Stimulated activated CD4-positive, alpha-beta T cell treated with anti-CD3 and anti-CD28 coated beads, TNF-alpha, amount 100 ng/mL, for 48 hours (primary cell): ENCODE data around the gene AP1B1.
A peak's percentile ranks its signal among the peaks of the same experiment; 100 is the strongest.
"Not testable (repeated sequence)": the region's sequence is repeated elsewhere in the genome, so short reads cannot be mapped to it uniquely, and the experiment has no call there.

Experiments used
- DNase-seq, 3 donors: peaks; one replicate each; pipeline ENCODE4 v3.0.0-alpha.2; 2020; ENCODE audit warnings: low read depth in 3 of 3

AP1B1 gene

DNA sequence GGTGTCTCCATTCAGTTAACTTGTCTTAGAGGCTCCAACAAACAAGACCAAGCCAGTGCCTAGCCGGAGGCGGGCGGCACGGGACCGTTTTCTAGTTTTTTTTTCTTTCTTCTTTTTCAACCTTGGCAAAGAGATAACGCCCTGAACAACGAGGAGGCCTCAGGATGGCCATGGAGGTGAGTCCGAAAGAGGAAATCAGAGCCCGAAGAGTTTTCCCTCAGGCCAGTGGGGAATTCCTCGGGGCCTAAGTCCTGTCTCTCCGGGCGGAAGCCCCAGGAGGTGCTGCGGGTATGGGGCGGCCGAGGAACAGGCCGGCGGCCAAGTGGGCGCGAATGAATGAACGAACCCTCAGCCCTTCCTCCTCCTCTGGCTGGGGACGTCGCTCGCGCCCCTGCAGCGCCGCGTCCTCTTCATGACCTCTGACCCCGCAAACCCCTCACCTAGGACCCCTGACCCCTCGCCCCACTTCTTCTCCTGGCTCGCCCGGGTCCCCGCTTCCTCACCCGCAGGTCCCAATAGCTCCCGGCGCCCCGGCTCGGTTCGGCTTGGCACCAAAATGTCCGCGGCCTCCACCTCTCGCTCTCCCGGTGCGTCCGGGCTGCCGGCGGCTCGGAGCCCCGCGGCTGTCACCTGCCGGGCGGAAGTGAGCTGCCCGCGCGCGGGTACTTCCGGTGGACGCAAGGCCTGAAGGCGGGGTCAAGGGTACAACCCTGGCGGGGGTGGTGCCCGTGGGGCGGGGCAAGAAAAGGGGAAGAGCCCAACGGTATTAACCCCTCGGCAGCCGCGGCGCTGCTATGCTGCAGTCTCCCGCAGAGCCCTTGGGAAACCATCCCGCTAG is at the start of gene AP1B1:
AP1B1 (minus strand) TSS at position 650 of the 838 bp plus-strand sequence. CDS start 21,327 bp downstream, outside the sequence.
- DNase-seq: peak; percentile 92 to 97 (median 93)

DNA sequence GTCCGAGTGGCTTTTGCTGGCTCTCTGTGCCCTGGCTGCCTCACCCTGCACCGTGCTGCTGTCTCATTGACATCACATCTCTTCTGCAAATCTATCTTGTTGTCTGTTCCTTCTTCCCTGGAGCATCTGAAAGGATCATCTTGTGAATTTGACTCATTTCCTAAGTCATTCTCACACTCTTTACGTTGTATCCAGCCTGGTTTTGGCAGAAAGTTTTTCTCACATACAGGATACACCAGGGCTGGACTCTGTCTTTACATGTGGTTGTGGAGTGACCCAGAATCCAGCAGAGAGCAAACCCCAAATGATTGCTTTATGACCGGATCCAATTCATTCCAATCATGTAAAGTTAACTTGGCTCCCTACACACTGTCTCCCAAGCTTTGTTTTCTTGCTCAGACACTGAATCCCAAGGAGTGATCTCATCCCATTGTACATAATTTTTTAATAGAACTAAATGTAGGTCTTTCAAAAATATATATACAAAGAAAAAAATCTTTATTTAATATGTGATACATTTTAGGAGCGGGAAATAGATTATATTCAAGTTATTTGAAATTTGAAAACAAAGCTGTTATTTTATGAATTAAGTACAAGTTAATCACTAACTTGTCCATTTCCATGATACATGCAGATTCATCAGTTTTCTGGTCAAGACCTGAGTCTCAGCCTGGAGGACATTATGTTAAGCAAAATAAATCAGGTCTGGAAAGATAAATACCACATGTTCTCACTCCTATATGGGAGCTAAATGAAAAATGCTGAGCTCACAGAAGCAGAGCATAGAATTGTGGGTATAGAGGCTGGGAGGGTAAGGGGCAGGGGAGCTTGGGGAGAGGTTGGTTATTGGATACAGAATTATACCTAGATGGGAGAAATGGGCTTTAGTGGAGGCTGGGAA is 47.1 kb upstream of the AP1B1 start:
- no peak for DNase-seq

DNA sequence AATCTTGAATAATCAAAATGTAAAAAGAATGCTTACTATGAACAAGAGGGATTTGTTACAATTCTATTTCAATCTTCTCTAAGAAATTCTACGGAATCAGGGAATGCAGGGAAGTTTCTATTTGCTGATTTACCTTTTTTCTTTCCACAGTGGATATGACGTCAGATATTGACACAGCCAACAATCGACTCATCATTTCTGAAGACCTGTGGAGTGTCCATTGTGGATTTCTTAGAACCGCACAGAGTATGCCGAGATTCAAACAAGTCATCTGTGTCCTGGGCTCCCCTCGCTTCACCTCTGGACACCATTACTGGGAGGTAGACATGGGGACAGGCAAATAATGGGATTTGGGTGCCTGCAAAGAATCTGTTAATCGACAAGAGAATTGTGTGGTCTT is 45.9 kb upstream of the AP1B1 start:
- DNase-seq: no peak

DNA sequence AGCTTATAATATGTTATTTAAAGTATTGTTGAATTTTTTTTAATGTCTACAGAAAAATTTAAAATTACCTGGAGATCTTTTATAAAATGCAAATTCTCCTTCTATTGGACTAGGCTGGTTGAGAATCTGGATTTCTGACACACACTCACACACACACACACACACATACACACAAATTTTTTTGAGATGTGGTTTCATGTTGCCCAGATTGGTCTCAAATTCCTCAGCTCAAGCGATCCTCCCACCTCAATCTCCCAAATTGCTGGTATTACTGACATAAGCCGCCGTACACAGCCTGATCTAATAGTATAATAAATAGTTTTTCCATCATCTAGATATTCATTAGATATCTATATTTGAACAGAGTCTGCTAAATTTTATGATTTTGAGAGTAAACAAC is 45.5 kb upstream of the AP1B1 start:
- no peak for DNase-seq

DNA sequence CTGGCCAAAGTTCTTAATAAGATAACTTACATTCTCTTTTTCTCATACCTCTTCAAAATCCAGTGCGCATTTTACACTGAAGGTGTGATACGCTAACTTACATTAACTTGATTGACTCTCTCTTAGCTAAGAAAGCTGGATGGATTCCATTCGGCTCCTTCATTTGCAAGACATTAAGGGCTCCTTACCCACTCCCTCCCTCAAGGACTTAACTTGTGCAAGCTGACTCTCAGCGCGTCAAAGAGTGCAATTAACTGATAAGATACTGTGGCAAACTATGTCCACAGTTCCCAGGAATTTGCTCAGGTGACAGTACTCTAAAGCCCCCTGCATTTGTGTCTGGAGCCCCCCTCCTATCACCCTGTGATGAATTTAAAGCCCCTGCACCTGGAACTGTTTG is 43.6 kb upstream of the AP1B1 start:
- no peak for DNase-seq

DNA sequence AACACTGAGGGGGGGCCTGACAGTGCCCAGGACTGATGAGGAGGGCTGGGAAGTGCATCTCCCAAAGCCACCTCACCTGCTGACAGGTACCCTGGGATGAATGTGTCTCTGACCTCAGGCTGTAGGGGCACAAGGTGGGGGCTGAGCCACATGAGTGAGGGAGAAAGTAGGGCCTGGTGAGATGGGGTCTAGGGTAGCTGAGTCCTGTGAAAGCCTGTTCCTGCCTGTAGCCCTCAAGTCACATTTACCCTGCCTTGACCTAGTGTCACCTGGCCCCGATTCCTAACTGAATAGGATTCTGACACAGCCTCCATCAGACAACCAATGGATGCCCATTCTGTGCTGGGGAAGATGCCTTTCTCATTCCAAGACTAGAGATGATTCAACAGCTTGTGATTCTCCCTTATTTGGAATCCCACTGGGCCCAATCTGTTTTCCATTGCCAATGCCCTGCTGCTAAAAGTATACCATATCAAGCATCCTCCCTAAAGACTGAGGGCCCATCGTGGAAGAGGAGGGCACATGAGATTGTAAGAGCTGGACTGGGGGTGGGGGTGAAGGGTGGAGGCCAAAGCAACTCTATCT is 38.9 kb upstream of the AP1B1 start:
- no peak for DNase-seq

DNA sequence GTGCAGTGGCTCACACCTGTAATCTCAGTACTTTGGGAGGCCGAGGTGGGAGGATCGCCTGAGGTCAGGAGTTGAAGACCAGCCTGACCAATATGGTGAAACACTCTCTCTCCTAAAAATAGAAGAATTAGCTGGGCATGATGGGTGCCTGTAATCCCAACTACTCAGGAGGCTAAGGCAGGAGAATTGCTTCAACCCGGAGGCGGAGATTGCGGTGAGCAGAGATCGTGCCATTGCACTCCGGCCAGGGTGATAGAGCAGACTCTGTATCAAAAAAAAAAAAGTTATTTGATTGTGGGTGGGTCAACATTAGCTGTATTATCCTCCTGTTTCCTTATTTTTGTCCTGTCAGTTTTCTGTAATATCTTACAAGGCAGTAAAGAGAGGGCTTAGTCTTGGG is 38.1 kb upstream of the AP1B1 start:
- DNase-seq: no peak

DNA sequence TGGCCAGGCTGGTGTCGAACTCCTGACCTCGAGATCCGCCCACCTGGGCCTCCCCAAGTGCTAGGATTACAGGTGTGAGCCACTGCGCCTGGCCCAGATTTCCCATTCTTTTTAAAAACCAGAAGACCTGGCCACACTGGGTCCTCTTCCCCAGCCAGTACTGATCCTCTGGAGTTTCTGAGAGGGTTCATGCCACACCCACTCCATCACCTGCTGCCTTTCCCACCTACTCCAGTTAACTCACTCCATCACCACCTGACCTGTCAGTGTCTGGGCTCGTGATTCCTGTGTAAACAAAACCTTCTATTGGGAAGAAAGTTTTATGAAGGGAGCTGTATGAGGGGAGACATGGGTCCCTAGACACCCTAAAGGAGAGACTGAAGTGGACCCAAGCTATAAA is 30.3 kb upstream of the AP1B1 start:
- not testable (repeated sequence) for DNase-seq

DNA sequence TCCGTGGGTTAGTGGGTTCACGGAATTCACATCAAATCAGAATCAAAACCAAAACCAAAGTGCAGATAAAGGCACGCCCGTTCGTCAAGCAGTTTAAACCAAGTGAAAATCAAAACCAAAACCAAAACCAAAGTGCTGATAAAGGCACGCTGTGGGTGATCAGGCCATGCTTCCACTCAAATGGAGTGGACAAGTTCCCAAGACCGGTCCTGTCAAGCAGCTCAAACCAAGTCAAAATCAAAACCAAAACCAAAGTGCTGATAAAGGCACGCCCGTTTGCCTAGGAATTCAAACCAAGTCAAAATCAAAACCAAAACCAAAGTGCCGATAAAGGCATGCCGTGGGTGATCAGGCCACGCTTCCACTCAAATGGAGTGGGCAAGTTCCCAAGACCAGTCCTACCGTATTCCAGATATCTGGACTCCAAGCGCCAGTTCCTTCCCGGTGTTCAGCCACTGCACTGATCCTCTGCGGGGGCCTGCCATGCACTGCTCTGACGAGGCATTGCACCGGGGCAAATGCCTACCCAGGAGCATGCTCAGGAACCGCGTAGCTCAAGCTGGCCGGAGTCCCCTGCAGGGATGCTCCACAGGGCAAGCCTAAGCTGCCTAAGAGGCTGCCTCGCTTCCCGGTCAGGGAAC is 26.7 kb upstream of the AP1B1 start:
- DNase-seq: peak; percentile 32 to 42 (median 33)

DNA sequence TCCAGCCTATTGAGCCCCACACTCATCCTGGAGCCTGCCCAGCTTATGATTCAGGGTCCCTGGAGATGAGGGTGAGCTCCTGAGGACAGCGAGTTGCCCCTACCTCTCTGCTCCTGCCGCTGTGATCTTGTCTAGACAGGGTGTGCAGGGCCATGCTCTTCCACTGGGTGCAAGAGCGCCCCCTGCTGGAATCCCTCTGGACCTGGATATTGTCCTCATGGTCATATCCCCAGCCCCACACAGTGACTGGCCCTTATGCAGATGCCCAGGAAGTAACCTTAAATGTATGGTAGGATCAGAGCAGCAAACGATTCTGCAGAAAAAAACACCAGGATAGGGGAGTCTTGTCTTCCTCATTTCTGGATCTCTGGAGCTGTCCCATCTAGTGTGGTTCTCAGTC is 24.4 kb upstream of the AP1B1 start:
- peak in 1 of 3 donors; percentile 1 for DNase-seq

DNA sequence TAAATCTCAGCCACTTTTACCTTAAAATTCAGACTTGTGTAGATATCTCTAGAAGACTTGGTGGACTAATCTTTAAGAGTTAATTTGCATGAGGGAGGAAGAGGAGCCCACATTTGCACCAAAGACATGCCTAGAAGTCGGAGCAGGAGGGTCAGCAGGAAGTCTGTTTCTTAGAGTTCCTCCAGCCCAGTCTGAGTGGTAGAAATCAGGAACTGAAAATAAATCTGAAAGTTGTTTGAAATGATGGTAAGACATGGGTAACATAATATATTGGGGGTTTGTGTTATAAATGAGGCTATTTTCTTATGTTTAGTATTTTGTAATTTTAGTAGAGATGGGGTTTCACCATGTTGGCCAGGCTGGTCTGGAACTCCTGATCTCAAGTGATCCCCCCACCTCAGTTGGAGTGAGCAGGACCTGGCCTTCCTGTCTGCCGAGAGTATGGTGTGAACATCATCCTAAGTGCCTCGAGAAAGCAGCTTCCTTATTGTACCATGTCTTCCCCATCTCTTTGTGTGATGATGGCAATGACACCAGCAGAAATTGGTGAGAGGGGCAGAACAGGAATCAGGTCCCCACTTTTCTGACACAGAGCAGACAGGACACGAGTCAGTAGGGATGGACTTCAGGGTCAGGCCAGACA is 23.3 kb upstream of the AP1B1 start:
- DNase-seq: not testable (repeated sequence)

DNA sequence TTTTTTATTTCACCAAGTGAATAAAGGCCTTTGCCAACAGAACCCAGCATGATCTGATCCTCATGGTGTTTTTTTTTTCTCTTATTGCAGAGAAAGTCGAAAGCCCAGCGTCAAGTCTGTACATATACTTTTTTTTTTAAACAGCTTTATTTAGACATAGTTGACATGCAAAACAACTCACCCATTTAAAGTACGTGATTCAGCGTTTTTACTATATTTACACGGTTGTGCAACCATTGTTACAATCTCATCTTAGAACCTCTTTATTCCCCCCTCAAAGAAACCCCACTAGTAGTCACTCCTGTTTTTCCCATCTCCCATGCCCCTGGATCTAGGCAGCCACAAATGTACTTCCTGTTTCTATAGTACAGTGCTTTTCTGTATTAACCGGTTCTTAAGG is 20.6 kb upstream of the AP1B1 start:
- DNase-seq: no peak

DNA sequence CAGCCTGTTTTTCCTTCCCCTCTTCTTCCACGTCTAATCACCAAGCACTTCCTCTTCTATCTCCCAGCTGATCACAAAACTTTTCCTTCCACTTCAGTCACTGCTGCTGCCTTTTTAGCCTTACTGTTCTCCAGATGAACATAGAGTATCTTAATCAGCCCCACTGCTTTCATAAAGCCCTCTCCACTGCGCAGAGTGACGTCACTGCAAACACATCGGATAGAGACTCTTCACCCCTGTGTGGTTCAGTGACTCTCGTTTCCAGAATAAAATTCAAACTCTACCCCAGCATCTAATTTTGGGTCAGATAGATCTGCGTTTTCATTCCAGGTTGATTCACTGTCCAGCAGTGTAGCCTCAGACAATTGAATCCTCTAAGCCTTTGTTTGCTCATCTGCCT is 13.2 kb upstream of the AP1B1 start:
- DNase-seq: not testable (repeated sequence)

DNA sequence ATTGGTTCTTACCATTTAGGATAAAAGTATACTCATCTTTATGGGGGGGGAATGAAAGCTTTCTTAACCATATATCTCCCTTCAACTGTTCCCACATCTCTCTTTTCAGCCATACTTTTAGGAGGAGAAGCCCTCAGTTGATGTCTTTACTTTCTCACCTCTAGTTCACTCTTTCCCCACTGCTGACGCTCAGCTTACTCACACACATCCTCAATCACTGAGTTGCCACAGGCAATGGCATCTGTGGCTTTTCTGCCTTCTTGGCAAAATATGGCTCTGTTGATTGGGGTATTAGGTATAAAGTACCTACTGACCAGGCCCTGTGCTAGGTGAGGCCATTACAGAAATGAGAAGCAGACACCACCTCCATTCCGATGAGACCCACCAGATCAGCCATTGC is 12.2 kb upstream of the AP1B1 start:
- no peak for DNase-seq

DNA sequence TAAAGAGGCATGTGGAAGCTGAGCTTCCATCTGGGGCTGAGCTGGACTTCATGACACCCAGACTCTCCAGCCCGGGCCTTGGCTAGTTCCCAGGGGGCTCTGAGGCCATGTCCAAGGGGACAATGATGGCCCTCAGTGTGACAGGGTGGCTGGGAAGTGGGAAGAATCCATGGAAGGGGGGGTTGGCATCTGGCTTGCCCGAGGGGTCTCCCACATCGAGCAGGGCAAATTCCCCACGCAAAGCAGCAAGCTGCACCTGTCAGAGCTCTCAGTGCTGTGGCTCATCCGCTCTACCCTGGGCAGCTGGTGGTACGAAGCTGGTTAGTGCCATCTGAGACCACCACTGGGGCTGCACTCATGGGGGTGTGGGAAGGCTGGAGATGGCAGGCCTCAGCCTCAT is 9.4 kb upstream of the AP1B1 start:
- DNase-seq: no peak

DNA sequence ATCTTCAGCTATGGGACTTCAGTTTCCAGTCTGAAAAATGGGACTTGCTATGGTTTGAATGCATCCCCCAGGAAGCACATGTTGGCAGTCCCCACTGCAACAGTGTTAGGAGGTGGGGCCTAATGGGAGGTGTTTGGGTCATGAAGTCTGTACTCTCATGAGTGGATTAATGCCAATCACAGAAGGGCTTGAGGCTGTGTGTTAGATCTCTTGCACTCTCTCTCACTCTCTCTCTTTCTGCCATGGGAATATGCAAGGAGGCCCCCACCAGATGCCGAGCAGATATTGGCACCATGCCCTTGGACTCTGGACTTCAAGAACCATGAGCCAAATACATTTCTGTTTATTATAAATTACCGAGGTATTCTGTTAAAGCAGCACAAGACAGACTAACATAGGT is 7.8 kb upstream of the AP1B1 start:
- DNase-seq: no peak

DNA sequence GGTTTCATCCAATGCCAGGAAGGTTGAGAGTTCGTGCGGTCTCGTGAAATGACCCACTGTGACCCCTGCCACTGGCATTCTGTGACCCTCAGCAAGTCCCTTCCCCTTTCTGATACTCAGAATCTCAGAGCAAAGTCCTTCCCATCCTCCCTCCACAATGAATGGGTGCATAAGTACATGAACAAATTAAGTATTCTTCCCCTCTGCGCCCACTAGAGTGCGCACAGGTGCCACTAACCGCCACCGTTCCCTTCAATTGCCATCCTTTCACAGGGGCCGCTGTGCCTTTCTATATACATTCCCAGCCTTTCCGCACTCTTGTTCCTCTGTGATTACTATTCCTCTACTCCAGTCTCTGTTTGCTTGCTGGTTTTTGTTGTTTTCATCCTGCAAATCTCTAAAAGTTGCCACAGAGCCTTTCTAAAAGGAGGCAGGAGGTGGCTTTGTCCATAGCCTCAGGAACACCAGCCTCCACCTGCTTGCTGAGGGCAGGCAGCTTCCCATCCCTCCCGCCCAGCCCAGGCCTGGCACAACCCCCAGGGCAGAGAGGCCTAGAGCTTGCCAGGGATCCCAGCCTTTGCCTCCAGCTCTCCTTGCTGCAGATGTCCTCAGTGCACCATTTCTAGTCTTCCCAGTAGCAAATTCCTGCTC is 6.7 kb upstream of the AP1B1 start:
- peak in 1 of 3 donors; percentile 44 for DNase-seq

DNA sequence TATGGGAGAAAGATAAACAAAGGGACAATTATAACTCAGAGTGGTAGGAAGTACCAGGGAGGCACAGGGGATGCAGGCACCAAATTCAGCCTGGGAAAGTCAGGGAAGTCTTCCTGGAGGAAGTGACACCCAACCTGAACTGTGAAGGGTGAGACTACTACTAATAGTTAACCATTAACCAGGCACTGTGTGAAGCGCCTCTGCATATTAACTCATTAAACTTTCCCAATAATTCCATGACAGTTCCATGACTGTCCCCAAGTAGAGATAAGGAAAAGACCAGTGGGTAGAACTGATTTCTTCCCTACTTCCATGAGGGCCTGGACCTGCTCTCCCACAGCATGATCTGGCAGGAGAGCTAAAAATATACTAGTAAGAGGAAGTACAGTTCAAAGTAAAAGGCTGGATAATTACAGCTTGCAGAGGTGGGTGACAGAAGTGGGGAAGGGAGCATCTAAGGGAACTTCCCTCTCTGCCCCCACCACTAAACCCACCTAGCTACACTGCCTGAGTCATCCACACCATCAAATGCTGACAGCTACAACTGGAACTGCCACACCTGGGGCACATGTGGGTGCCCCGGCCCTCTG is 4.7 kb upstream of the AP1B1 start:
- DNase-seq: no peak

DNA sequence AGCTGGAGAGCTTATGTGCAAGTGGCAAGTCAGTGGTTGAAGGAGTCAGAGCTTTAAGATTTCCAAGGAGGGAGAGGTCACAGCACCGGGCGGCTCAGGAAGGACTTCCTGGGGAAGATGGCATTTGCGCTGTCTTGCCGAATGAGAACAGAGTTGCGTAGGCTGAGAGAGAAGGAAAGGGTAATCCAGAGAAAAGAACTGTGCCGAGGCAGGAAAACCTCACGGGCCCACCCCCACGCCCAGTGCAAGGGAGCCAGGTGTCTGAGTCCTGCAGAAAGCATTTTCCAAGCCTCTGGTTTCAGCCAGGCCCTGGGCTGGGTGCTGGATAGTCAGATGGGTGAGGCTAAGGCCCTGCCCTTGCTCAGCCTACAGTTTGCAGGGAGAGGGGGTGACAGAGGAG is 3.2 kb upstream of the AP1B1 start:
- no peak for DNase-seq

DNA sequence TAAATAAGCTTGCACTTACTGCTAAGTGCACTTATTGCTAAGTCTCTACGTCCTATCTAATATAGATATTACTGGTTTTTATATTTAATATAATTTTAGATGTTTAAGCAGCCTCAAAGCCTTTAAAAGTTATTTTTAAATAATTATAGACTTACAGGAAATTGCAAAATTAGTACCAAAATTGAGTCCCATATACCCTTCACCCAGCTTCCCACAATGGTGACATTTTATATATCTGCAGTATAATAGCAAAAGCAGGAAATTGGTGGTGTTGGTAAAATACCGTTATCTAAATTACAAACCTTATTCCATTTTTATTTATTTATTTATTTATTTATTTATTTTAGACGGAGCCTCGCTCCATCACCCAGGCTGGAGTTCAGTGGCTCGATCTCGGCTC is 1.9 kb upstream of the AP1B1 start:
- DNase-seq: no peak

DNA sequence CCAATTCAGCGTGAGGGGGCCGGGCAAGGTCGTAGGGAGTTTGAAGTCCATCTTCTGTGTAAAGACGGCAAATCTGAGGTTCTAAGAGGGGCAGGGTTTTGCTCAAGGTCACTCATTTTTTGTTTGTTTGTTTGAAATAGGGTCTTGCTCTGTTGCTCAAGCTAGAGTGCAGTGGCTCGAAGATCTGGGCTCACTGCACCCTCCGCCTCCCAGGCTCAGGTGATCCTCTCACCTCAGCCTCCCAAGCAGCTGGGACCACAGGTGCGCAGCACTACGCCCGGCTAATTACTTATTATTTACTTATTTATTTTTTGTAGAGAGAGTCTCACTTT is 355 bp upstream of the AP1B1 start:
- no peak for DNase-seq
